Tibial nerve (tissue), 4 donors: ENCODE results near the gene LRRC4C.

Experiments
- EP300 ChIP-seq, 2 donors: sonication (generic); formaldehyde crosslinking; IDR thresholded peaks; one replicate each; pipeline ENCODE4 v1.6.1; 2017; ENCODE audit warnings: antibody characterized with exemption in 2 of 2, mild to moderate bottlenecking in 1 of 2
- POLR2A ChIP-seq, 2 donors: fragments of 450-650 bp; IDR thresholded peaks; one replicate each; pipeline ENCODE4 v1.6.1; 2017; ENCODE audit warnings: antibody characterized with exemption in 2 of 2, mild to moderate bottlenecking in 2 of 2, moderate library complexity in 2 of 2
- TF ChIP-seq, protein P1 (sequence below), 5 experiments: fragments of 200-600 bp in 3 of 5; fragments of 450-650 bp in 2 of 5; sonication (generic) in 3 of 5; IDR thresholded peaks; one replicate each; pipeline ENCODE4 v1.5.1; 2016 to 2019; ENCODE audit warnings: antibody characterized with exemption in 5 of 5, mild to moderate bottlenecking in 3 of 5, moderate library complexity in 2 of 5

DNA sequence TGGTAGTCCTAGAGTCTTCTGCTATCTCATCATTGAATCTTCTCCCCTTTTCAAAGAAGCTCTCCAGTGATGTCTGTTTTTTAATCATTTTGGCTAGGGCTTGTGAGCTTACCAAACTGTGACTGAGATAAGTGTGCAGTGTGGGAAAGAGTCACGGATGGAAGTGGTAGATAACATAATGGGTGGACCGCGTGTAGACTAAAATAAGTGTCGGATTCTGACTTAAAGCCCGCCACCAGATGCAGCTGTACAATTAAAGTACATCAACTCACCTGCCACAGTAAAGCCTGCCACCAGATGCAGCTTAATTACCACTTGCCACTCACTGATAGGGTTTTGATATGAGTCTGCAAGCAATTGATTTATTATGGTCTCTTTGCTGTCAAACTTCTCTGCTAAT lies 581.5 kb downstream of the LRRC4C start:
- TF ChIP-seq, protein P1, sequence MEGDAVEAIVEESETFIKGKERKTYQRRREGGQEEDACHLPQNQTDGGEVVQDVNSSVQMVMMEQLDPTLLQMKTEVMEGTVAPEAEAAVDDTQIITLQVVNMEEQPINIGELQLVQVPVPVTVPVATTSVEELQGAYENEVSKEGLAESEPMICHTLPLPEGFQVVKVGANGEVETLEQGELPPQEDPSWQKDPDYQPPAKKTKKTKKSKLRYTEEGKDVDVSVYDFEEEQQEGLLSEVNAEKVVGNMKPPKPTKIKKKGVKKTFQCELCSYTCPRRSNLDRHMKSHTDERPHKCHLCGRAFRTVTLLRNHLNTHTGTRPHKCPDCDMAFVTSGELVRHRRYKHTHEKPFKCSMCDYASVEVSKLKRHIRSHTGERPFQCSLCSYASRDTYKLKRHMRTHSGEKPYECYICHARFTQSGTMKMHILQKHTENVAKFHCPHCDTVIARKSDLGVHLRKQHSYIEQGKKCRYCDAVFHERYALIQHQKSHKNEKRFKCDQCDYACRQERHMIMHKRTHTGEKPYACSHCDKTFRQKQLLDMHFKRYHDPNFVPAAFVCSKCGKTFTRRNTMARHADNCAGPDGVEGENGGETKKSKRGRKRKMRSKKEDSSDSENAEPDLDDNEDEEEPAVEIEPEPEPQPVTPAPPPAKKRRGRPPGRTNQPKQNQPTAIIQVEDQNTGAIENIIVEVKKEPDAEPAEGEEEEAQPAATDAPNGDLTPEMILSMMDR (IDR thresholded peaks at IDR 0.05) = no peak
- TF ChIP-seq POLR2A (IDR thresholded peaks at IDR 0.05) (no peak), EP300 (IDR thresholded peaks at IDR 0.05) (no peak)
